Measurements from ENCODE around the gene AFF3. TPM values are rescaled to one million over a fixed set of nuclear protein-coding genes. Genes with fewer than 3 reads are reported as not detected.

Gene AFF3
- total and polyA plus RNA-seq, 2 of the 13 experiments (the other 11 are each of a cell fraction or from before 2014, with no cell fraction given) = not detected

DNA sequence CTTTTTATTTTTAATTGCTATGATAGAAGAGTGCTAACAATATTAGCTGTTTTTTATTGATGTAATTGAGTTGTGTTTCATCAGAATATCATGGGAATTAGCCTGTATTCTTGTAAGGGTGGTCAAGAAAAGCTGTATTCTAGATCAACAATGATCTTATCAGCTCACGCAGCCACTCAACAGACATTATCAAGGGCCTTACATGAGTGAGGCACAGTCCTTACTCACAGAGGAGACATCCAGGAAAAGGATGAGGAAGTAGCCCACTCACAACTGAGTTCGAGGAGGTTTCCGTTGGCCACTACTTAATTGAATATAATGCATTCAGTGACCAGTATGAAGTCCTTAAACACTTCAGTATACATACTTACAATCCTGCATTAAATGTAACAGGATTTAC, 152.5 kb downstream of the AFF3 start:
- no peak overlapping the region for H3K27ac ChIP-seq (ENCODE audit: extremely low read length, insufficient read depth, low read length)
- H2AFZ ChIP-seq (ENCODE audit: low read length) = no peak overlapping the region
- ChIA-PET POLR2A (no interaction called here), CTCF (ENCODE audit: low intra/inter-chr PET ratio, low total read pairs) (no interaction called here)
- peaks cover 0 to 4% of the 10 kb centered on the region in 2 experiments; a peak in 3 of 5 replicates for H3K27me3 ChIP-seq (ENCODE audit: control insufficient read depth in 1 of 2, insufficient read depth in 2 of 2, low read length in 2 of 2)
- no peak overlapping the region for H3K4me3 ChIP-seq (replicated peaks in 1 of 3; ENCODE audit: insufficient read depth in 1 of 3, low read depth in 2 of 3, low read length in 3 of 3)
- ATAC-seq (no peak), DNase-seq (ENCODE audit: low spot score) (no peak), FAIRE-seq (no peak)
- TF ChIP-seq BATF2 (CRISPR knock-in tag; IDR thresholded peaks at IDR 0.05) (no peak), RAD51 (IDR thresholded peaks at IDR 0.05; ENCODE audit: borderline replicate concordance) (no peak), ZBTB7B (CRISPR knock-in tag; IDR thresholded peaks at IDR 0.05) (no peak), ZNF256 (CRISPR knock-in tag; conservative IDR thresholded peaks at IDR 0.05) (no peak), ONECUT2 (CRISPR knock-in tag; IDR thresholded peaks at IDR 0.05) (no peak), MED13 (CRISPR knock-in tag; IDR thresholded peaks at IDR 0.05) (no peak), ZFP82 (CRISPR knock-in tag; IDR thresholded peaks at IDR 0.05; ENCODE audit: borderline replicate concordance) (no peak), RARA (CRISPR knock-in tag; IDR thresholded peaks at IDR 0.05) (no peak), MTERF4 (CRISPR knock-in tag; IDR thresholded peaks at IDR 0.05) (no peak), ZNF329 (CRISPR knock-in tag; IDR thresholded peaks at IDR 0.05; ENCODE audit: low read depth) (no peak), ATF7-NPFF (CRISPR knock-in tag; IDR thresholded peaks at IDR 0.05; ENCODE audit: low read depth) (no peak), ZNF839 (CRISPR knock-in tag; IDR thresholded peaks at IDR 0.05; ENCODE audit: borderline replicate concordance) (no peak), SALL1 (CRISPR knock-in tag; IDR thresholded peaks at IDR 0.05) (no peak), ZSCAN30 (CRISPR knock-in tag; IDR thresholded peaks at IDR 0.05) (no peak), MED8 (CRISPR knock-in tag; IDR thresholded peaks at IDR 0.05; ENCODE audit: insufficient replicate concordance) (no peak), AGO1 (IDR thresholded peaks at IDR 0.05; ENCODE audit: low read depth, low read length, poor library complexity, severe bottlenecking) (no peak)
- TF ChIP-seq, protein P1, sequence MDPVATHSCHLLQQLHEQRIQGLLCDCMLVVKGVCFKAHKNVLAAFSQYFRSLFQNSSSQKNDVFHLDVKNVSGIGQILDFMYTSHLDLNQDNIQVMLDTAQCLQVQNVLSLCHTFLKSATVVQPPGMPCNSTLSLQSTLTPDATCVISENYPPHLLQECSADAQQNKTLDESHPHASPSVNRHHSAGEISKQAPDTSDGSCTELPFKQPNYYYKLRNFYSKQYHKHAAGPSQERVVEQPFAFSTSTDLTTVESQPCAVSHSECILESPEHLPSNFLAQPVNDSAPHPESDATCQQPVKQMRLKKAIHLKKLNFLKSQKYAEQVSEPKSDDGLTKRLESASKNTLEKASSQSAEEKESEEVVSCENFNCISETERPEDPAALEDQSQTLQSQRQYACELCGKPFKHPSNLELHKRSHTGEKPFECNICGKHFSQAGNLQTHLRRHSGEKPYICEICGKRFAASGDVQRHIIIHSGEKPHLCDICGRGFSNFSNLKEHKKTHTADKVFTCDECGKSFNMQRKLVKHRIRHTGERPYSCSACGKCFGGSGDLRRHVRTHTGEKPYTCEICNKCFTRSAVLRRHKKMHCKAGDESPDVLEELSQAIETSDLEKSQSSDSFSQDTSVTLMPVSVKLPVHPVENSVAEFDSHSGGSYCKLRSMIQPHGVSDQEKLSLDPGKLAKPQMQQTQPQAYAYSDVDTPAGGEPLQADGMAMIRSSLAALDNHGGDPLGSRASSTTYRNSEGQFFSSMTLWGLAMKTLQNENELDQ (CRISPR knock-in tag; IDR thresholded peaks at IDR 0.05; ENCODE audit: borderline replicate concordance) = no peak
- TF ChIP-seq, protein P2, sequence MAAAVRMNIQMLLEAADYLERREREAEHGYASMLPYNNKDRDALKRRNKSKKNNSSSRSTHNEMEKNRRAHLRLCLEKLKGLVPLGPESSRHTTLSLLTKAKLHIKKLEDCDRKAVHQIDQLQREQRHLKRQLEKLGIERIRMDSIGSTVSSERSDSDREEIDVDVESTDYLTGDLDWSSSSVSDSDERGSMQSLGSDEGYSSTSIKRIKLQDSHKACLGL (CRISPR knock-in tag; IDR thresholded peaks at IDR 0.05) = no peak
- BruUV-seq (replicated peaks) = no TSS peak
- intact Hi-C loops (cut with micrococcal nuclease; ENCODE audit: unreplicated experiment) = no loop called here
- no peaks in the 10 kb centered on the region for H3K9me3 ChIP-seq (ENCODE audit: low read length)
- no peaks in the 10 kb centered on the region for H3K79me2 ChIP-seq (ENCODE audit: insufficient read depth, low read length)
- no peaks in the 10 kb centered on the region for H4K20me1 ChIP-seq (ENCODE audit: insufficient read depth, low read length)
- no peaks in the 10 kb centered on the region for H3K4me1 ChIP-seq (ENCODE audit: insufficient read depth, low read length)
- WGBS (ENCODE audit: low lambda C conversion rate) = 40% methylated on average over 3 of the region's 3 CpGs
- no peaks in the 10 kb centered on the region for H3K36me3 ChIP-seq (replicated peaks in 1 of 2; ENCODE audit: control insufficient read depth in 1 of 2, insufficient read depth in 2 of 2, low read length in 2 of 2)
- H3K9ac ChIP-seq (ENCODE audit: insufficient read depth, low read depth, low read length) = no peak overlapping the region
- in situ Hi-C loops (cut with HindIII; ENCODE audit: extremely low pct_ligation_motif_present, low pct_unique_long_range_greater_than_20kb) = no loop called here
- H3K4me2 ChIP-seq (ENCODE audit: low read depth, low read length) = no peak overlapping the region

All from HepG2 (cell line).